WI38 (cell line): ENCODE results near the gene RHOJ.

Experiments used
- H3K4me3 ChIP-seq: 2 replicates; pipeline ENCODE4 v1.5.1; 2011; ENCODE audit warnings: low read depth, mild to moderate bottlenecking, control low read depth, low read length
- CTCF ChIP-seq: IDR thresholded peaks from 2 replicates; pipeline ENCODE4 v1.5.1; 2012; ENCODE audit warnings: low read depth, mild to moderate bottlenecking, control low read depth, low read length

Gene RHOJ

GRCh38 chr14:63240221-63240620, 36.0 kb downstream of the RHOJ start:
- H3K4me3 ChIP-seq = no peak overlapping the region
- TF ChIP-seq CTCF = no peak

- TF ChIP-seq CTCF = no peak
- H3K4me3 ChIP-seq = no peak overlapping the region
Measured at GRCh38 chr14:63241096-63241495, 36.9 kb downstream of the RHOJ start.

- no peak overlapping the region for H3K4me3 ChIP-seq
- no peak for TF ChIP-seq CTCF
Measured at GRCh38 chr14:63243646-63244045, 39.4 kb downstream of the RHOJ start.

GRCh38 chr14:63245893-63246292, 41.6 kb downstream of the RHOJ start:
- H3K4me3 ChIP-seq = no peak overlapping the region
- no peak for TF ChIP-seq CTCF

GRCh38 chr14:63248211-63248610, 44.0 kb downstream of the RHOJ start:
- TF ChIP-seq CTCF = no peak
- H3K4me3 ChIP-seq = no peak overlapping the region

- TF ChIP-seq CTCF = no peak
- H3K4me3 ChIP-seq = no peak overlapping the region
Measured at GRCh38 chr14:63249092-63249491, 44.8 kb downstream of the RHOJ start.

GRCh38 chr14:63257299-63257698, 53.1 kb downstream of the RHOJ start:
- no peak for TF ChIP-seq CTCF
- no peak overlapping the region for H3K4me3 ChIP-seq
